HG02840 (cell line): Measurements from ENCODE around the gene PLAC8L1.

ENCODE experiments used
- ATAC-seq: cut with Tn5 transposase; IDR thresholded peaks from one replicate; pipeline ENCODE4 v1.9.1; 2021; ENCODE audit warnings: mild to moderate bottlenecking, moderate library complexity, moderate number of reproducible peaks; ENCODE audit not compliant: unreplicated experiment, low FRiP score

PLAC8L1 gene

DNA sequence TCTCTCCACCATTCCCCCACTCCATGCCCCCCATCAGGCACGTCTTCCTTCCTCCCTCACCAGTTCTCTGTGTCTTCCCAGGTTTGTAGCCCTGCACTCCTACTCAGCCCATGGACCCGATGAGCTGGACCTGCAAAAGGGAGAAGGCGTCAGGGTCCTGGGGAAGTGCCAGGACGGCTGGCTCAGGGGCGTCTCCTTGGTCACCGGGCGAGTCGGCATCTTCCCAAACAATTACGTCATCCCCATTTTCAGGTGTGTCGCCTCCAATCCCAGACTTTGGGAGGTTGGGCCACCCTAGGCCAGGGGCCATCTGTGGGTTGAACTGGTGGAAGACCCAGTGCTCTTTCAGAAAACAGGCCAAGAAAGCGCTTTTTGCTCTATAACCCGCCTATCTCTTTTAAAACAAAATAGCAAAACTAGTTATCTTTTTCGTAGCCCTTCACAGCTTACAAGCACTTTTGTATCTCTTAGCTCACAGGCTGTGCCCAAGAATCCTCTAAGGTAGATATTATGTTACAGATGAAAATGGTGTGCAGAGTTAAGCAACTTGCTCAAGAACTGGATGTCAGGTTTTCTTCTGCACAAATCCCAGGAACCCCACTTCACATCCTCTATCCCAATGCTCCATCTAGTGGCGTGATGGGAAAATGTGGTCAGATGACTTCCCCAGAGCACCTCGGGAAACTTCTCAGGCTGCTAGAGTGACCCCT, 56.2 kb downstream of the PLAC8L1 start:
- ATAC-seq: no peak

DNA sequence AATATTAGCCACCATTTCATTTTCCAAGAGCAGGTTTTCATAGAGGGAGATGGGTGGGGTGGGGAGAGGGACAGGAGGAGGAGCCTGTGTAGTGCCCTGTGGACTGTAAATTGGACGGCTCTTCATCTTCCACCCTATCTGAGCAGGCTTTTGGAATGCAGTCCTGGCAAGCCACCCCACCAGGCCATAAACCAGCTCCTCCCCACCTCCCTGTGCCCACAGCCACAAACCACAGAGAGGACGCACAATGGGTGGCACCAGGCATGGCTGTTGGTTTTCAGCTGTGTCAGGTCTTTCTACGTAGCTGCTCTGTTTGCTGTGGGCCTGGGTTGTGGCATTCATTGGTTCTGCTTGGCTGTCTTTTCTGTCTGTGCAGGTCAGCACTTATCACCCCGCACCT, 58.0 kb downstream of the PLAC8L1 start:
- no peak for ATAC-seq

DNA sequence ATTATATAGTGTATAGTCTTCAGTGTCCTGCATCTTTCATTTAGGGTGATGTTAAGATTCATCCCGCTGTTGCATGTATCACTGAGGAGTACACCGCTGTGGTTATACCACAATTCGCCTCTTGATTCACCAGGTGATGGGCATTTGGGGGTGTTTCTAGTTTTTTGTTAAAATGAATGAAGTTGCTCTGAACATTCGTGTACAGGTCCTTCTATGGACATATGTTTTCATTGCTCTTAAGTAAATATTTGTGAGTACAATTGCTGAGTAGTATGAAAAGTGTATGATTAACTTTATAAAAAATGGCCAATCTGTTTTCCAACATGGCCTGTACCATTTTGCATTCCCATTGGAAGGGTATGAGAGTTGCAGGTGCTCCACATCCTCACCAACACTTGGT, 61.7 kb downstream of the PLAC8L1 start:
- ATAC-seq: no peak

DNA sequence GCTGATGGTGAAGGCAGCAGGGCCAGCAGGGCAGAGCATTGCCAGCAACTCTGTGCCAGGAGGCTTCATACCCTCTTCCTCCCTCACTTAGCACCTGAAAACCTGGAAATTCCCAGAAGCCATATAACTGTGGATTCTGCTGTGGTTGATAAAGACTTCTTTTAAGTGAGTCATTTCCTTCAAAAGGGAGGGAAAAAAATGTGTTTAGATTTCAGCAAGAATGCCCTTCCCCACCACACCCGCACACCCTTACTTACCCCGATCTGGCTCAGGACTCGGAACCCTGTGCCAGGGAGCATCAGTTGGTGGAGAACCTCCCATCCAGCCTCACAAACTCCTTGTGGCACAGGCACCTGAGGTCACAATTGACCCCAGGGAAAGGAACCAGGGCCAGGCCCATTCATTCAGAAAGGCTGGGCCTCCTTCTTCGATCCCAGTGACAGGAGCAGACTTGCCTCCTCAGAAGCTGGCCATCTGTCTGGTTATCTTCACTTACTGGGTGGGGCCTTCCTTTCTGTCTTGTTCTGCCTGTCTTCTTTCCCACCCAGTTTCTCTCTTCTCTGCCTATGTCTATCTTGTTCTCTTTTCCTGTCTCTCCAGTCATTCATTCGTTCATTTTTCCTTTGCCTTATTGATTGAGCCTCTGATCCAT, 62.6 kb downstream of the PLAC8L1 start:
- no peak for ATAC-seq

DNA sequence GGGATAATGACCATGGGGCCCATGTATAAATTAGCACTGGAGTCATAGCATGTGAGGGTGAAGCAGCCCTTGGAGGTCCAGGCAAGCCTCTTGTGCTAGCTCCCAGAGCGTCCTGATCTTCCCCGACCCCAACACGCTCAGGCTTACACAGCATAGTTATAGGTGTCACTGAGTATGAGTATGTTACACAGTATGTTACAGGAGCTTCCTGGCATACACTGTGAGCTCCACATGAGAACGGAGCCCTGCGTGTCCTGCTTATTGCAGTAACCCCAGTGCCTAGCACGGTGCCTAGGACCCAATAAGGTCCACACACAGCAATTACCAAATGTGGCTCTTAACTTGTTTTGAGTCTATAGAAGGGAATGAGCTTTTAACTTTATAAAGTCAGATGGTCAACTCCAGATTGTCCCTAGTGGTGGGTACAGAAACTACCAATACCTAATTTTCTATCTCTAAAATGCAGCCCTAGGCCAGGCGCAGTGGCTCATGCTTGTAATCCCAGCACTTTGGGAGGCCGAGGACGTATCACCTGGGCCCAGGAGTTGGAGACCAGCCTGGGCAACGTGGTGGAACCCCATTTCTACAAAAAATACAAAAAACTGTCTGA, 64.1 kb downstream of the PLAC8L1 start:
- ATAC-seq: no peak

DNA sequence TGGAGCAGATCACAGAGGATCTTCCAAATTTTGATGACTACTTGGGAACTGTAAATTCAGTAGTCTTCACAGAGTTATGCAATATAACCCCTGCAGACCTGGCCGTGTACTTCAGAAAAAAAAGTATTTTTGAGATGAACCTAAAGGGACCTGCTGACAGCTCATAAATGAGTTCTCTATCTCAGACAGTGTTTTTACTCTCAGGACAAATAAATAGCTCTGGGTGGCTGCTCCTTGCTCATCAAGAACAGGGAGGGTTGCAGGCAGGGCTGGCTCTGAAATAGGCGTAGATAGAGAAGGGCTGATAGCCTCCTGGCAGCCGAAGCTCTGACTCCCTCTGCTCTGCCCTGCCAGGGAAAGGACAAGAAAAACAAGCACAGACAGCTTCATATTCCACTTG, 64.8 kb downstream of the PLAC8L1 start:
- no peak for ATAC-seq

DNA sequence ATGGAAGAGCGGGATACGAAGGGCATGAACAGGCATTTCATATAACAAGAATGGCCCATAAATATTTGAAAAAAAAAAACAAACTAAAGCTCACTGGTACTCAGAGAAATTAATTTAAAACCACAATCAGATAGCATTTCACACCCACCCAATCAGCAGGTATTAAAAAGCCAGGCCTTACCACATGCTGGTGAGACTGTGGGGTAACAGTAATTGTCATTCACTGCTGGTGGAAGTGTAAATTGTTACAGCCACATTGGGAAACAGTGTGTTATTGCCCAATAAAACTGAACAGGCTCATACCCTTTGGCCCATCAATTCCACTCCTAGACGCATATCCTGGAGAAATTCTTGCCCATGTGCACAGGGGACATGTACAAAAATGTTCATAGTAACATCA, 66.0 kb downstream of the PLAC8L1 start:
- no peak for ATAC-seq

DNA sequence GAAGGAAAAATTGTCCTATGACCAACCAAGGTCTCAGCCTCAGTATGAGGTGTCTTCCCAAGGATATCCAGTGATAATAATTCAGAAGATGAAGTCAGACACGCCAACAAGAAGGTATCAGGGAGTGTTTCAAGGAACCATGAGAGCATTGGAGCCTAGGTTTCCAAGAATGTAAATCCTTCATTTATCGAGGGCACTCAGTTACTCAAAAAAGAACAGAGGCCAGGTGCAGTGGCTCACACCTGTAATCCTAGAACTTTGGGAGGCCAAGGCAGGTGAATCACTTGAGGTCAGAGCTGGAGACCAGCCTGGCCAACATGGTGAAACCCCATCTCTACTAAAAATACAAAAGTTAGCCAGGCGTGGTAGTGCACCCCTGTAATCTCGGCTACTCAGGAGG, 70.8 kb downstream of the PLAC8L1 start:
- ATAC-seq: no peak
